ENCODE results near the gene CPN2.

CPN2 gene

GRCh38 chr3:194352667-194353246 is 1.6 kb upstream of the CPN2 start:
- DNase-seq (ENCODE audit: low spot score): no peak

- DNase-seq (ENCODE audit: low spot score): no peak
These were observed 916 bp upstream of the CPN2 start for GRCh38 chr3:194351952-194352536.

GRCh38 chr3:194350726-194351071 is 429 bp downstream of the CPN2 start:
- DNase-seq (ENCODE audit: low spot score): no peak

- DNase-seq (ENCODE audit: low spot score): no peak
These were observed 2.8 kb downstream of the CPN2 start for GRCh38 chr3:194348354-194348753.

GRCh38 chr3:194346621-194347020 is 4.5 kb downstream of the CPN2 start:
- no peak for DNase-seq (ENCODE audit: low spot score)

GRCh38 chr3:194346035-194346434 is 5.1 kb downstream of the CPN2 start:
- no peak for DNase-seq (ENCODE audit: low spot score)

- peak; percentile 91 for DNase-seq (ENCODE audit: low spot score)
These were observed 7.1 kb downstream of the CPN2 start for GRCh38 chr3:194344012-194344411.

GRCh38 chr3:194343561-194343893 is 7.6 kb downstream of the CPN2 start:
- DNase-seq (ENCODE audit: low spot score): no peak

GRCh38 chr3:194342861-194343560 is 8.1 kb downstream of the CPN2 start:
- DNase-seq (ENCODE audit: low spot score): no peak

- DNase-seq (ENCODE audit: low spot score): no peak
These were observed 10.2 kb downstream of the CPN2 start for GRCh38 chr3:194340757-194341400.

- DNase-seq (ENCODE audit: low spot score): no peak
These were observed 11.3 kb downstream of the CPN2 start for GRCh38 chr3:194339840-194340239.

GRCh38 chr3:194339356-194339755 is 11.8 kb downstream of the CPN2 start:
- DNase-seq (ENCODE audit: low spot score): no peak

GRCh38 chr3:194337965-194338753 is 13.0 kb downstream of the CPN2 start:
- no peak for DNase-seq (ENCODE audit: low spot score)

GRCh38 chr3:194336601-194337355 is 14.3 kb downstream of the CPN2 start:
- no peak for DNase-seq (ENCODE audit: low spot score)

- DNase-seq (ENCODE audit: low spot score): no peak
These were observed 17.2 kb downstream of the CPN2 start for GRCh38 chr3:194333981-194334320.

GRCh38 chr3:194333212-194333980 is 17.7 kb downstream of the CPN2 start:
- DNase-seq (ENCODE audit: low spot score): peak; percentile 81

- DNase-seq (ENCODE audit: low spot score): no peak
These were observed 18.3 kb downstream of the CPN2 start for GRCh38 chr3:194332858-194333211.

GRCh38 chr3:194330579-194330978 is 20.5 kb downstream of the CPN2 start:
- no peak for DNase-seq (ENCODE audit: low spot score)

- DNase-seq (ENCODE audit: low spot score): no peak
These were observed 21.0 kb downstream of the CPN2 start for GRCh38 chr3:194330160-194330559.

GRCh38 chr3:194329583-194329965 is 21.6 kb downstream of the CPN2 start:
- no peak for DNase-seq (ENCODE audit: low spot score)

GRCh38 chr3:194328942-194329582 is 22.1 kb downstream of the CPN2 start:
- DNase-seq (ENCODE audit: low spot score): no peak

Measured in hepatic stellate cell (primary cell).